Activated CD4-positive, alpha-beta T cell treated with anti-CD3 and anti-CD28 coated beads for 48 hours (primary cell): ENCODE measurements around the gene CEP72.
A peak's percentile ranks its signal among the peaks of the same experiment; 100 is the strongest.

Experiments
- DNase-seq: peaks from one replicate; pipeline ENCODE4 v3.0.0-alpha.2; 2020

Gene CEP72

DNA sequence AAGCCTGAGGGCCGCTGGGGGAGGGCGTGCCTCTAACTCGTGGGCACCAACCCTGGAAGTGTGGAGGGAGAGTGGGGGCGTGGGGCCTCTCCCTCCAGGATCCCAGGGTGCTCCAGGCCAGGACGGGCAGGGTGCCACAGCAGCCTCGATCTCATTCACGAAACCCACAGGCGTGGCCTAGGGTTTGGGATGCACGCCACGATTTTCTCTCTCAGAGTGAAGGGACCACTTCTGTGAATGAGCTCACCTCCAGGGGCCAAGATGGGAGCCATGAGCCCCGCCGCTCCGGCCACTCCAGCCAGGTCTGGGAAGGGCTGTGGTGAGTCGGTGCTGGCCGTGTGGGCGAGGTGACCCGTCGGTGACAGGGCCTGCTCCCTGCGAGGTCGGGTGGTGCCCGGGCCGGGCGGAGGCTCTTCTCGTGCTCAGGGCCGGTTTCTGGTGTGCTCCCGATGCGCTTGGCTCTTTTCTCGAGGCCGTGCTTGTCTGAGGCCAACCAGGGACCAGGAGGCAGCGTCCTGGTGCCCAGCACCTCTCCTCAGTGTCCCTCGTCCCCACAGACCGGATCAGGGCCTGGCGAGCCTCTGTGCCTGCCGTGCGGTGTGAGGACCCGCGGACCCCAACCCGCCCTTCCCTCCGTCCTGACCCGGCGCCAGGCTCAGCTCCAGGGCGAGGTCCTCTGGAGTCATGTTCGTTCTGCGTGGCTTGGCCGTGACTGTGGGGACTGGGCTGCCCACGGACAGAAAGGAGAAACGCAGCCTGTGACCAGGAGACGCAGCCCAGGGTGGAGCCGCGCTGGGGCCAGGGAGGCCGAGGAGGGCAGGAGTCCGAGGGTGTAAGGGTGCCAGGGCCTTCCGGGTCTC is 50.0 kb downstream of the CEP72 start:
- DNase-seq, result no peak

DNA sequence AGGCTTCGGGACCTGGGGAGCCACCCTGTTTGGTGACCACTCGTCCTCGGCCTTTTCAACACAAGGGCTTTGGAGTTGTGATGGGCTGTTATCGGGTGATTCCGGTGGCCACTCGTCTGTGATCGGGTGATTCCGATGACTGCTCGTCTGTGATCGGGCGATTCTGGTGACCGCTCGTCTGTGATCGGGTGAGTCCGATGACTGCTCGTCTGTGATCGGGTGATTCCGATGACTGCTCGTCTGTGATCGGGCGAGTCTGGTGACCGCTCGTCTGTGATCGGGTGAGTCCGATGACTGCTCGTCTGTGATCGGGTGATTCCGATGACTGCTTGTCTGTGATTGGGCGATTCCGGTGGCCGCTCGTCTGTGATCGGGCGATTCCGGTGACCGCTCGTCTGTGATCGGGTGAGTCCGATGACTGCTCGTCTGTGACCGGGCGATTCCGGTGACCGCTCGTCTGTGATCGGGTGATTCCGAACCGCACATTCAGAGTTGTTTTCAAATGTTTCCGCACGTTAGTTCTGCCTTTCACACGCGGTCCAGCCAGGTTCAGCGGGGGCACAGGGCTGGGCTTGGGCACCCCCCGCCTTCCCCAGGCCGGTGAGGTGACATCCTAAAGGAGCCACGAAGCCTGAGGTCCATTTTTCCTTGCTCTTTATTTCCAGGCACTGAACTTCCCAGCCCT is 50.8 kb downstream of the CEP72 start:
- no peak for DNase-seq

GRCh38 chr5:663436-664342 is 51.5 kb downstream of the CEP72 start:
- DNase-seq, result no peak

- DNase-seq, result no peak
Observed at GRCh38 chr5:664343-664993, 52.3 kb downstream of the CEP72 start.

- DNase-seq, result no peak
Observed at GRCh38 chr5:664994-665360, 52.8 kb downstream of the CEP72 start.

DNA sequence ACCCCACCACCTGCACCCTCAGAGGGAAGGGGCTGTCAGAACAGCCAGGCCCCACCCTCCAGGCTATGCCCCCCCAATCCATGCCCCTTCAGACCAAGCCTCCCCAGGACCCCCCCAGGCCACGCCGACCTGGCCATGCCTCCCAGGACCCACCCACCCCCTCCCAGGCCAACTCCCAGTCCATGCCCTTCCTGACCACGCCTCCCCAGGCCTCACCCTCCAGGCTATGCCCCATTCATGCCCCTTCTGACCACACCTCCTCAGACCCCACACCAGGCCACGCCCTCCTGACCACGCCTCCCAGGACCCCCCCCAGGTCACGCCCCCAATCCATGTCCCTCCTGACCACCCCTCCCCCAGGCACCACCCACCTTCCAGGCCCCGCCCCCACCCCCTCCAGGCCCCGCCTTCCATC is 53.4 kb downstream of the CEP72 start:
- no peak for DNase-seq

DNA sequence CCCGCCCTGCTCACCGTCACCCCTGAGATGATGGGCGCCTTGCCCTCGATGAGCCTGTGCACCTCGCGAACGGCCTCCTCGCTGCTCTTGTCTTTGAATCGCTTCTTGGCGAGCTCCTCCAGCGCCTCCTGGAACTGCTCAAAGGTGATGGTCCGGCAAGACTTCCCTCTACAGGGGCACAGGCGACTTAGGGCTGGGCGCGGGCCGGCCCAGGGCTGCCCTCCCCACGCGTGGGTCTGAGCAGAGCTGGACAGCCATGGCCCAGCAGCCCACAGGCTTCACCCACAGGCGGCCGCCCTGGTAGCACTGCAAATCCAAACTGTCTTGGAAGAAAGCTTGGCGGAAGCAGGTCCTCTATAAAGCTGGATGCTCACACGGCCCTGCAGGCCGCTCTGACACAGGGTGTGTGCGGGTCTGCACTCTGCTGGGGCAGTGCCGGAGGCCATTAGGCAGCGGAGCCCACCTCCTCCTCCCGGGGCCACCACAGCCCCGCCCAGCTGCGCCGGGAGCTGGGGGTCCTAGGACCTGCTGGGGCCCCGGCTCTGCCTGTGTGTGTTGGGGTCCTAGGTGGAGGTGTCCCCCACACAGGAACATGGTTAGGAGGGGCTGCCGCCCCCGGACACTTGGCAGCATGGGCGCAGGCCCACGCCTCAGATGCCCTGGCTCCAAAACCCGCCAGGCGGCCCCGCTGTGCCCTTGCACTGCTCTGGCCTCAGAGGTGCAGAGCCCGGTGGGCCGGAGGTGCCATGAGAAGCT is 54.0 kb downstream of the CEP72 start:
- no peak for DNase-seq

DNA sequence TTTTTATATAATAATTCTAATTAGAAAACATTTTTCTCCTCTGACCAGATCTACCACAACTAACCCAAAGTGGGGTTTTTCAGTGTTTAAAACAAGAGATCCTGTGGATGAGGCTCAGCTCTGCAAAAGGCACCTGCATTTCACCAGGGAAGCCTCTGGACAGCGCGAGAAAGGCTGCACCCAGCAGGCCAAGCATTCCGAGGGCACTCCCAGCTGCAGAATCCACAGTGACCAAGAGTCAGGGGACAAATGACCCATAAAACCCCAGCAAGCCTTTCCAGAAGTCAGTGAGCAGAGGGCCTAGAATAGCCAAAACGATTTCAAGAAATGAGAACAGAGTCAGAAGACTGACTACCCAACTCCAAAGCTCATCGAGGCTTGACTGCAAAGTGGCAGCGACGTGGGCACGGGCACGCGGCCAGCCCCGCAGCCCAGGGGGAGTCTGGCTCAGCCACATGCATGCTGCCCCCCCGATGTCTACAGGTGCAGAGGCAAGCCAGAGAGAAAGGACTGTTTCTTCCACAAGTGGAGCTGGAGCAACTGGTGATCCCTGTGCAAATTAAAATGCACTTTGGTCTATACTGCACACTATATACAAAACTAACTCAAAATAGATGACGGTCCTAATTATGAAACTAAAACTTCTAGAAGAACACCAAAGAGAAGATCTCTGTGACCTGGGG is 54.8 kb downstream of the CEP72 start:
- DNase-seq, result no peak

DNA sequence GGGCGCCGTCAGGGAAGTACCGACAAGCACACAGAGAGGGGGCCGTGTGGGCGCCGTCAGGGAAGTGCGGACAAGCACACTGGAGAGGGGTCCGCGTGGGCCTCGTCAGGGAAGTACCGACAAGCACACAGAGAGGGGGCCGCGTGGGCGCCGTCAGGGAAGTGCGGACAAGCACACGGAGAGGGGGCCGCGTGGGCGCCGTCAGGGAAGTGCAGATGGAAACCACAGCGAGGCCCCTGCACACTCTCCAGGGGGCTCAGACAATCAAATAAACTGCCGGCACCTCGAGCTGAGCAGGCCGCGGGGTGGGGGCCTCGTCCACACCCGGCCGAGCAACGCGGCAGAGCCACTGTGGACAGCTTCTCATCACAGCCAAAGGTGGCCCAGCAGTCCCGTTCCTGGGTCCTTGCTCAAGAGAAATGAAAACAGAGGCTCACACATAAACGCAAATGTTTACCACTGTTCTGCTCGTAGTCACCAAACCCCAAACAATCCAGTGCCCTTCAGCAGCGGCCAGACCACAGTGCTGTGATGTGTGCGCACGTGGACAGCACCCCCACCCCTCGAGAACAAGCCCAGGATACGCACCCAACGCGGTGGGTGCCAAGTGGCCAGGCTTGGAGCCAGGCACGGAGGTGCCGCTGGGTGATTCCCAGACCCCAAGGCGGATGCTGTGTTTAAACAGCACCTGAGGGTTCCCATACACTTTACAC is 56.3 kb downstream of the CEP72 start:
- no peak for DNase-seq

DNA sequence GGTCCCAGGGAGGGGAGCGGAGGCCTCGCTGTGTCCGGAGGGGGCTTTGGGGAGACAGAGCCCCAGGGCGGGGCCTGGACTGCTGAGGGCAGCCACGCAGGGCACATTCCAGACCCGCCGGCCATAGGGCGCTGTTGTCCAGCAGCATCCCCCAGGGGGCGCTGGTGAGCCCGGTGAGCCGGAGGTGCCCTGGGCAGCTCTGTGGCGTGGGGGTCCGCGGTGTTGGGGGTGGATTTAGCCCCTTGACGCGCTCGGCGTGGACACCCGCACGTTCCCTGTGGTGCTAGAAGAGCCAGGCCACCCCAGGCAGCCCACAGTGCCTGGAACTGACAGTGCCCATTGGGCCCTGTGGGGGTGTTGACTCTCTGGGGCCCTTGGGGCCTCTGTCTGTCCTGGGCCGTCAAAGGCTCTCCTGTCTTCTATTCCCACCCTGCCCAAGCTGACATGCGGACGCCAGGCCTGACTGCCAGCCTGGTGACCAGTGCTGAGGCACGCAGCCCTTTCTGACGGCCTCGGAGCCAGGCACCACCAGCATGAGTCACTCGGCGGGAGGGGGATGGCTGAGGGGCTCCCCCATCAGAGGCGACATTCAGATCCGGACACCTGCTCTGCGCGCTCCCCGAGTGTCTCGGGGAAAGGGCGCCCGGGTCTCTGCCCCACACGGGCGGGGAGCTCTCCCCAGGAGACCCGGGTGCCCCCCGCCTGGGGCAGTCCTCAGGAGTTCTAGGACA is 57.1 kb downstream of the CEP72 start:
- peak; percentile 51 for DNase-seq

DNA sequence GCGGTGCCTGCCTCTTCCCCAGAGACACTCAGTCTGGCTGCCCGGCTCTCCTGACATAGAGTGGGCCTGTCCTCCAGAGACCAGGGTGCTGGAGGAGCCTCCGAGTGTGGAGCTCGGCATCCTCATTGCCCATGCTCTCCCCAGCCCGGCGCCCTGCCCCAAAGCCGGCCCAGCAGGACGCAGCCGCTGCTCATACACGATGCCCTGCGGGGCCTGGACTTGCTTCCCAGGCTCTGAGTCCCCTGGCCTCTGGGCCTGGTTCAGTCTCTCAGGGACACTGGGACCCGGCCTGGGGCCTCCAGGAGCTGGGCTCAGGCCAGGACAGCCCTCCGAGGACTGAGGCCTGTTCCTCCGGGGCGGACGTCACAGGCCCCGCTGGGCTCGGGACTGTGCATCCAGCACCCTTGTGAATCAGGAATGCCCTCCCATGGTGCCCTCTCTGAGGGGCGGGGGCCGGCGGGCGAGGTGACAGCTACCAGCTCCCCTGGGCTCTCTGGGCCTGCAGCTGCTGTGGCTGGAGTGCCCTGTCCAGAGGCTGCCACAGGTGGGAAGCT is 57.8 kb downstream of the CEP72 start:
- no peak for DNase-seq

- DNase-seq, result no peak
Observed at GRCh38 chr5:670396-671270, 58.5 kb downstream of the CEP72 start.

GRCh38 chr5:671459-672328 is 59.6 kb downstream of the CEP72 start:
- peak; percentile 77 for DNase-seq

DNA sequence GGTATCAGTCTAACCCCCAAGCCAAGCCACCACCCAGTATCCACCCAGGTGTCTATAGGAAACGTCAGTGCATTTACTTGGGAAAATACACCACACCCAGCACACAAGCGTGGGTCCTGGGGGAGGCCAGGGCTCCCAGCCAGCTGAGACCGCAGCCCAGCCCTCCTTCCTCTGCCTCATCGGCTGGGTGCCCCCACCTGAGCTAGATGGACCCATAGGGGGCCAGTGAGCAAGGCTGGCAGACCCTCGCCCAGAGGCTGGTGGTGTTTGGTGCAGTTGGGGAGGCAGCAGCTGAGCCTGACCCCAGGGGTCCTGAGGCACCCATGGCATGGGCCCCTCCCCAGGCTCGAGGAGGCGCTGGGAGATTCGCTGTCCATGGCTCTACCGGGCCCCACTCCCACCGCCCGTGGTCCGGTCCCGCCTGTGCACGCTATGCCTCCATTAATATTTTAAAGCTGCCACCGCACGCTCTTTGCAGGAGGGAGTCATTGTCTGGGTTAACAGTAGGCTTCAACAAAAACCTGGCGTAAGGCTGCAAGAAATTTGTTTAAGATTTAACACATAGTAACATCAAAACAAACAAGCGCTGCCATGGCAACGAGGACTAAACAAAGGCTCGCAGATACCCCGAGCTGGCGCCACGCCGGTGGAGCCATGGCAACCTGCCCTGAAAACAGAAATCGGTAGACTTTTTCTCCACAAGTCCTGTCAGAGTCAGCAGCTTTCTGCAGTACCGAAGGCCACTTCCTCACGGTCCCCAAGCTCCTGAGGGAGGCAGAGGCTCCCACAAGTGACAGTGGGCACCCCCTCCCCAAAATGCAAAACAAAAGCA is 60.4 kb downstream of the CEP72 start:
- DNase-seq, result peak; percentile 75

DNA sequence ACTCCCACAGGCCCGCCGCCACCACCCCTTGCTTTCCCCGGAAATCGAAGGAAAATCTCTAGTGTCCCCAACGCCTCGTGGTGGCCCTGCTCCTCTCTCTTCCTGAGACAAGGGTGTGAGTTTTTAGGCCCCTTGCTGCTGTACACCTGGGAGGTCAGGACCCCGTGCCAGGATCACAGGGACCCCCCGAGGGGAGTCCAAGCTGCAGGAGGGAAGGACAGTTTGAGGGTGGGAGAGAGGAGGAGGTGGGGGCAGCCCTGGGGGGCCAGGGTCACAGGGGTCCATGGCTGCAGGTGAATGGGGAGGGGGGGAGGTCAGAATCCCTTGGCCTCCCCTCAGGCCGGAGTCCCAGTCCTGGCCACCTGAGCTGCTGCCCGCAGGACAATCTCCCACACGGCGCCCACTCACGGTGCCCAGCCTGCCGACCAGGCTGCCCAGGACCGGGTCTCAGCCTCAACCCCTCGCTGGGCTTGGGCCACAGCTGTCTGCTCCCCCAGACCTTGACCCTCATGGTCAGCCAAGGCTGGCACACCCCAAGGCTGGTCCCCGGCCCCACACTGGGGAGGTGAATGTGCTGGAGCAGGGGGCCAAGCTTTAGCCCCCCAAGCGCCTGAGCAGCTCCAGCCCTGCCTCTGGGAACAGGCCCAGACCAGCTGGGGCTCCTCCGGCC is 61.2 kb downstream of the CEP72 start:
- no peak for DNase-seq
